Superior temporal gyrus (tissue), 1 donor: ENCODE data around the gene PDZRN3.
A peak's percentile ranks its signal among the peaks of the same experiment; 100 is the strongest.
"Not testable (repeated sequence)": the region's sequence is repeated elsewhere in the genome, so short reads cannot be mapped to it uniquely, and the experiment has no call there.

ENCODE experiments used
- DNase-seq: peaks from one replicate; pipeline ENCODE4 v3.0.0-alpha.2; 2016; ENCODE audit errors: extremely low spot score

The PDZRN3 gene

GRCh38 chr3:73592154-73593144 lies 32.3 kb downstream of the PDZRN3 start:
- DNase-seq = no peak

GRCh38 chr3:73591286-73591800 lies 33.4 kb downstream of the PDZRN3 start:
- no peak for DNase-seq

DNA sequence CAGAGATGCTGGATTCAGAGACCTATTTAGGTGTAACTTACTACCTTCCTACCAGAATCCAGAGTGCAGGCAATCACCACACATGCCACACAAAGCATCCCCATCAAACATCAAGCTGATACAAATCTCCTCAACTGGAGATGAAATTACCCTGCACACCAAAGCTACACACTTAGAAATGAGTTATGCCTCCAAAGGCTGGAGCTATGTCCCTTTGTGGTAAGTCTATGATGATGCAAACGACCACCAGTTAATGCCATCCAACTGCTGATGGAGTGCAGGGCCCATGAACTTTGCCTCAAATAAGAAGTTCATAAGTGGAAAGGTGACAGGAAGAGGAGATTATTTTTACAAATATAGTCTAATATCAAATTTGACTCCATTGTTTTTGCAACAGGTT lies 38.1 kb downstream of the PDZRN3 start:
- DNase-seq = no peak

DNA sequence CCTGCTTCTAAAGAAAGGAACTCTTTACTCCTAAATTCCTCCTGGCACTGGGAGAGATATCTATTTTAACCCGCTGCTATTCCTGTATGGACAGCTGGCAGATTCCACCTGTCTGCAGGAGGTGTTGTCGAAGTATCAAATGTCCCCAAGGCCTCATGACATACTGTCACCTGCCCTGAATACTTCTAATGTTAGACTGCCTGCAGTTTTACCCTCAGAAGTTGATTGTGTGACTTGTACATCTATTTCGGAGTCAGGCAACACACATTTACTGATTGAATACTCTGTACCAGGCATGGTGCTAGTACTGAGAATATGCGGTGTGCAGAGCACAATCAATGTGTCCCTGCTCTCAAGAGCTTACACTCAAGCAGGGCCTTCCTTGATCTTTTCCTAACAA lies 38.6 kb downstream of the PDZRN3 start:
- DNase-seq = no peak

- no peak for DNase-seq
Measured at GRCh38 chr3:73584873-73585272, 39.9 kb downstream of the PDZRN3 start.

DNA sequence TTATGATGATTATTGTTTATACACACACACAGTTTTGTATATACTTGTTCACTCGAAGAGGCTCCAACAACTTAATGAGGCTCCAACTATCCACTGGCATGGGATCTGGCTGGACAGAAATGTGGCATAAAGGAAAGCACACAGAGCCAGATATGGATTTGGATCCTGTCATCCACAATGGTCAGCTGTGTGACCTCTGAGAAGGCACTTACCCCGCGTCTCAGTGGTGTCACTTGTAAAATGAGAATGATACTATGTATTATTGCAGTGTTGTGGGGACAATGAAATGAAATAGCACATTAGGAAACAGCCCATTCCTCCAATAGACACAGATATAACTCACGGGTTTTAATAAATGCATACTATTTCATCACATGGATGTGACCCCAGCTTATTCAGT lies 42.2 kb downstream of the PDZRN3 start:
- no peak for DNase-seq

GRCh38 chr3:73581134-73581846 lies 43.5 kb downstream of the PDZRN3 start:
- DNase-seq = no peak

- no peak for DNase-seq
Measured at GRCh38 chr3:73580343-73580742, 44.4 kb downstream of the PDZRN3 start.

GRCh38 chr3:73577704-73578103 lies 47.0 kb downstream of the PDZRN3 start:
- no peak for DNase-seq

GRCh38 chr3:73576999-73577461 lies 47.7 kb downstream of the PDZRN3 start:
- no peak for DNase-seq

GRCh38 chr3:73575953-73576352 lies 48.8 kb downstream of the PDZRN3 start:
- DNase-seq = no peak

GRCh38 chr3:73575519-73575918 lies 49.2 kb downstream of the PDZRN3 start:
- no peak for DNase-seq

GRCh38 chr3:73573204-73573603 lies 51.5 kb downstream of the PDZRN3 start:
- DNase-seq = no peak

DNA sequence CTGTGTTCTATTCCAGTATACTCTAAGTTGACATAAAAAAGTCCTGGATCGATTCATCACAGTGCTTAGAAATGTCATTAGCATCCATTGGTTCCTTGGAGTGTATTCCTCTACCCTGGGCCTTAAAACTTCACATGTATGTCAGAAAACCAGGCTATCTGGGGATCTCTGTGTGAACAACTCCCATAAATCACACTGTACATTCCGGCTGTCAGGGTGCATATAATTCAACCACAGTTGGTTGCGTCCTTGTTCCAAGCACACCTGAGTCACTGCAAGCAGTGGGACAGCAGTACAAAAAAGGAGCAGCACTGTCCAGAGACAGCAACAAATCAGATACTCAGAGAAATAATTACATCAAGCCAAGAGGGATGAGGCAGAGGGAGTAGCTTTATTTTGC lies 52.4 kb downstream of the PDZRN3 start:
- DNase-seq = no peak

DNA sequence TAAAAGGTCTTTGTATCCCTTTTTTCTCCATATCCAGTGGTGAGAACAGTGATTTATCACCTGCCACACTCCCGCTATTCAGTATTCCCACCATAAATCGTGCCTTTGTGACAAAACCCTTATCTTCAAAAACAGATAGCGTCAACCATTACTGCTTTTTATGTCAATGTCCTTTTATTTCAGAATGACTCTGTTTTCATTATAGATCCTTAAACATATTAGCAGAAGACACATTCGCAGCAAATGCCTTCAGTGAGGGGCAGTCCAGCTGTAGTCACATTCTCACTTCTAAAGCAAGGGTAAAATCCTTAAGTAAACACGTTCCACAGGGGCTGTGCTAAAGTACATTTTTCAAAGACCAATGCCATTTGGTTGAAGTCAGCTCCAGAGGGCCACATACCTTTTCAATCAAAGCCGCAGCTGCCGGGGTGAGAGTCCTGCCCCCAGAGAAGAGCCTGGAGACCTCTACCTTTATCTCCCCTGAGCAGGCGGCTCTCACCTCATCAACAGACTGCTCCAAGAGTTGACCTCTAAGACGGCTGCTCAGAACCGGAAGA lies 53.4 kb downstream of the PDZRN3 start:
- no peak for DNase-seq

DNA sequence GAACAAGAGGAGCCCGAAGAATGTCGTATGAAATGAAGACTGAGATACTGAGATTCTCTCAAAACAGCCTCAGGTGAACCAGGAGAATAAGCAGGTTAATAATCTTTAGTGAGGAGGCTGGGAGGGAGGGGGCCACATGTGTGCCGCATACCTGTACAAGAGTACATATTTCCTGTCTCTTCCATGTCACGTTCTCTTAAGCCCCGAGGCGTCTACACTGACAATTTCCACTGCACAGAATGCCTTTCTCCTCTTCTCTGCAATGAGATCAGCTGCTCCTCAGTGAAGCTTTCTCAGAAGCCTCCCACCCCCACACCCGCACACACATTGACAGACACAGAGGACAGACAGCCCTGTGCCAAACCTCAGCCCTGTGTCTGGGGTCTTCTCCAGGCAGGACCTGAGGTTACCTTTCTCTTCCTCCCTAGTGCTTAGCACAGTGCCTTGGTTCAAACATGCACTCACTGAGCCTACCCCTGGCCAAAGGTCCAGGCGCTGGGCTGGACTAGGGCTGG lies 55.4 kb downstream of the PDZRN3 start:
- DNase-seq = no peak

GRCh38 chr3:73568371-73568862 lies 56.3 kb downstream of the PDZRN3 start:
- no peak for DNase-seq

GRCh38 chr3:73565374-73565773 lies 59.4 kb downstream of the PDZRN3 start:
- DNase-seq = not testable (repeated sequence)

DNA sequence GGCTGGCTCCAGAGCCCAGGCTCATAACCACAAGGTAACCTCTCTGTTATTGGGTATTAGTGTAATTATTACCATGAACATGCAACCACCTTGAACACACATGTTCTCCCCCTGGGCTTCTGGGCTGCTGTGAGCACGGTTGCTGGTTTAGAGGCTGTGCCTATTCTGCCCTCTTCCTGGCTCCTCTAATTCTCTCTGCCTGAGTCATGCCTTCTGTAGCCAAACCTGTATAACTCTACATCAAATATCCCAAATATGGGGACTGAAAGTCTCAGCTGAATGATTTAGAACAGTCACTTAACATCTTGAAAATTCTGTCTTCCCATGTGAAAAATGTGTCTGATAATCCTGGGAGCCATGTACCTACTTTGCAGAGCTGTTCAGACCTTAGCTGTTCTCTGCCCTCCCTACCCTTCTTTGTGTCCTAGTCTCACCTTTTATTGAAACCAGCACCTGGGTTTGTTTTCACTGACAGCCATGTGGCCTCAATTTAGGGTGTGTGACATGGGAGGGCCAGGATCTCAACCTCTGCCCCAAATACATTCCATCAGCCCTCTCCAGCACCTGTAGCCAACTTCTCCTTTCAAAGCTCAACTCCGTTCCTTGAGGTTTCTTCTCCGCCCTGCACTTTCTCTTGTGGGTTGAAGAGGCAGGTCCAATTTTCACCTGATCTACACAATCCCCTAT lies 60.7 kb downstream of the PDZRN3 start:
- no peak for DNase-seq

DNA sequence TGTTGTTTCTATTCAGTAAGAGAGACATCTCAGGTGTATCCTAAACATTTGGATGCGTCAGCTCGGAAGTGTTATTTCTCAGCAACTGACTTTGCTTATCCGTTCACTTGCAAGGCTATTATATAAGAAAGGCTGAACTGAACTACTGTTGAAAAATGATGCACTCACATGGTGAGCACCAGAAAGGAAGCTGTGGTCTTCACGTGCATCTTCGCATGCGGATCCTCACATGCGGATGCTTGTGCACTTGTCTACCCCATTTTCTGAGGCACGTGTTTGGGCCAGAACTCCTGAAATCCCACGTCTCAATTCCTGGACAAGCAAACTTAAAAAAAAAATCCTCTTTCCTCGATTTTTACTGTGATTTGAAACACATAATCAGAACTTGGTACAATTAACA lies 63.2 kb downstream of the PDZRN3 start:
- peak; percentile 68 for DNase-seq

DNA sequence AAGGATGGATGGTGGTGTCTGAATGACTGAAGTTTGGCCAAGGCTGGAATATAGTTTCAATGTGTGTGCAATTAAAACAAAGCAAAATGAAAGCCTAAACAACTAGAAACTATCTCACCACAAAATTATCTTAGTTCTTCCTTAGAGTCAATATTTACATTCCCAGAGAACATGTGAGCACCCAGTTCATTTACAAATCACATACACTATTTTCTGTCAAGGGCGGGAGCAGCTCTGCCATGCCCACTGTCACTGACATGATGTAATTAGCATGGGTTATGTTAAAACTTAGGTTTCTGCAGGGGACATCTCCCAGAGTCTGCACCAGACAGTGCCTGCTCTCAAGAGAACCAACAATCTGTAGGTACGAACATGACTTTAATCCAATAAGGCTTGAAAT lies 65.0 kb downstream of the PDZRN3 start:
- no peak for DNase-seq
